IPS-15b (cell line): ENCODE data around the gene FARSB.

Source experiments
- H3K27me3 ChIP-seq: one replicate; pipeline ENCODE4 v1.6.1; 2013; ENCODE audit warnings: low read length; ENCODE audit not compliant: control insufficient read depth, insufficient read depth
- H3K36me3 ChIP-seq: one replicate; pipeline ENCODE4 v1.6.1; 2013; ENCODE audit warnings: low read length; ENCODE audit not compliant: control insufficient read depth, insufficient read depth
- H3K4me1 ChIP-seq: one replicate; pipeline ENCODE4 v1.6.1; 2013; ENCODE audit warnings: mild to moderate bottlenecking, low read length; ENCODE audit not compliant: control insufficient read depth, insufficient read depth
- H3K4me3 ChIP-seq: one replicate; pipeline ENCODE4 v1.5.1; 2013; ENCODE audit warnings: low read depth, low read length
- H3K9ac ChIP-seq: one replicate; pipeline ENCODE4 v1.6.1; 2013; ENCODE audit warnings: low read depth, mild to moderate bottlenecking, low read length
- H3K9me3 ChIP-seq: one replicate; pipeline ENCODE4 v1.6.1; 2013; ENCODE audit warnings: mild to moderate bottlenecking, low read length; ENCODE audit not compliant: control insufficient read depth, insufficient read depth

FARSB gene

DNA sequence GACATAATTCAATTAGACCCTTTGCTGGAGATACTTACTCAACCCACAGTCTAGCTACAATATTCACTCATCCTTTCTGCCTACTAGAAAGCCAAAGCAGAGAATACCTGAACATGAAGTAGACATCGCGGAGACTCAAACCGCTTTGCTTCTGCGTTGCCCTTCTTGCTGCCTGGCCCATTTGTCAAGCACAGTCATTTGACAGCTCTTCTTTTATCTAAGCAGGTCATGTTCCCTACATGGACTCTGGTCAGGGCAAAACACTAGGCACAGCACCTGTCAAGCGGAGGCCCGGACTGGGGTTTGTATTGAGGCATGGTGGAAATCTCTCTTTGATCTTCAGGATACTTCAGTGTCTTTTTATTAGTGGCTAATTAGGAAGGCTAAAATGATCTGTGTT lies 89.7 kb downstream of the FARSB start:
- Histone ChIP-seq H3K27me3 (no peaks in the 10 kb centered on the region), H3K9ac (no peak overlapping the region), H3K36me3 (peaks cover 4% of the 10 kb centered on the region), H3K4me3 (no peak overlapping the region), H3K9me3 (no peaks in the 10 kb centered on the region), H3K4me1 (no peaks in the 10 kb centered on the region)

GRCh38 chr2:222563936-222564335 lies 92.0 kb downstream of the FARSB start:
- Histone ChIP-seq H3K36me3 (peaks cover 4% of the 10 kb centered on the region), H3K4me3 (no peak overlapping the region), H3K9me3 (no peaks in the 10 kb centered on the region), H3K27me3 (no peaks in the 10 kb centered on the region), H3K4me1 (no peaks in the 10 kb centered on the region), H3K9ac (no peak overlapping the region)

DNA sequence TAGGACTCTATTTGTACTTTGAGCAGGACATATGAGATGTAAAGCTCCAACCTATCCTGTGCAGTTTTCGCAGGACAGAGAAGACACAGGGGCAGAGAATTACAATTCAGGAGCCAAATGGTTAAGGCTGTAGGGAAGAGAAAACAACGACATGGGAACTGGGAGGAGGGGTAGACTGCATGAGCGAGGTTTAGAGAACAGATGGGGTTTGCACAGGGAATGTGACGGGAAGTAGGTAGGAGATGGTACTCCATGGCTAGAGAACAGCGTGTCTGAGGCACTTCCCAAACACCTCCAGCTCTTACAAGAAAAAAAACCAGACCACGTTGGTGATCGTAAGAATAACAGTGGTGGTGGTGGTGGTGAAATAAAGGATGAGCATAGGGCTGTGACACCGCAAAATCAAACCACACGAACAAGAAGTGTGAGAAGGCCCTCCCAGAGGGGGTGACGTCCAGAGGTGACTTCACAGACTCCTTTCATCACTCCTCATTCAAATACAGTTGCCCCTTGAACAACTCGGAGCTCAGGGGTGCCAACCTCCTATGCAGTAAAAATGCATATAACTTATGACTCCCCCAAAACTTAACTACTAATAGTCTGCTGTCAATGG lies 92.7 kb downstream of the FARSB start:
- Histone ChIP-seq H3K36me3 (peaks cover 4% of the 10 kb centered on the region), H3K4me1 (no peaks in the 10 kb centered on the region), H3K4me3 (no peak overlapping the region), H3K9ac (no peak overlapping the region), H3K9me3 (no peaks in the 10 kb centered on the region), H3K27me3 (no peaks in the 10 kb centered on the region)

- H3K27me3 ChIP-seq, result no peaks in the 10 kb centered on the region
- H3K9ac ChIP-seq, result no peak overlapping the region
- H3K36me3 ChIP-seq, result no peaks in the 10 kb centered on the region
- H3K4me1 ChIP-seq, result no peaks in the 10 kb centered on the region
- no peaks in the 10 kb centered on the region for H3K9me3 ChIP-seq
- no peak overlapping the region for H3K4me3 ChIP-seq
Measured at GRCh38 chr2:222561817-222562645, 93.9 kb downstream of the FARSB start.

GRCh38 chr2:222561151-222561550 lies 94.7 kb downstream of the FARSB start:
- H3K9me3 ChIP-seq, result no peaks in the 10 kb centered on the region
- H3K4me3 ChIP-seq, result no peak overlapping the region
- no peak overlapping the region for H3K9ac ChIP-seq
- H3K4me1 ChIP-seq, result no peaks in the 10 kb centered on the region
- H3K27me3 ChIP-seq, result no peaks in the 10 kb centered on the region
- H3K36me3 ChIP-seq, result no peaks in the 10 kb centered on the region

GRCh38 chr2:222554517-222554916 lies 101.4 kb downstream of the FARSB start:
- Histone ChIP-seq H3K9ac (no peak overlapping the region), H3K4me3 (no peak overlapping the region)

GRCh38 chr2:222548992-222549391 lies 106.9 kb downstream of the FARSB start:
- H3K27me3 ChIP-seq, result peaks cover 8% of the 10 kb centered on the region
- H3K9me3 ChIP-seq, result no peaks in the 10 kb centered on the region
- peaks cover 8% of the 10 kb centered on the region for H3K4me1 ChIP-seq
- no peak overlapping the region for H3K4me3 ChIP-seq
- H3K36me3 ChIP-seq, result no peaks in the 10 kb centered on the region
- H3K9ac ChIP-seq, result no peak overlapping the region

More at GRCh38 chr2:222554517-222554916, 101.4 kb downstream of the FARSB start:
- peaks cover 8% of the 10 kb centered on the region for H3K27me3 ChIP-seq
- no peaks in the 10 kb centered on the region for H3K4me1 ChIP-seq
- no peaks in the 10 kb centered on the region for H3K36me3 ChIP-seq
- H3K9me3 ChIP-seq, result no peaks in the 10 kb centered on the region

- no peaks in the 10 kb centered on the region for H3K27me3 ChIP-seq
- H3K4me3 ChIP-seq, result no peak overlapping the region
- no peak overlapping the region for H3K9ac ChIP-seq
- H3K4me1 ChIP-seq, result peaks cover 8% of the 10 kb centered on the region
- no peaks in the 10 kb centered on the region for H3K9me3 ChIP-seq
- no peaks in the 10 kb centered on the region for H3K36me3 ChIP-seq
Measured at GRCh38 chr2:222547083-222547482, 108.8 kb downstream of the FARSB start.

DNA sequence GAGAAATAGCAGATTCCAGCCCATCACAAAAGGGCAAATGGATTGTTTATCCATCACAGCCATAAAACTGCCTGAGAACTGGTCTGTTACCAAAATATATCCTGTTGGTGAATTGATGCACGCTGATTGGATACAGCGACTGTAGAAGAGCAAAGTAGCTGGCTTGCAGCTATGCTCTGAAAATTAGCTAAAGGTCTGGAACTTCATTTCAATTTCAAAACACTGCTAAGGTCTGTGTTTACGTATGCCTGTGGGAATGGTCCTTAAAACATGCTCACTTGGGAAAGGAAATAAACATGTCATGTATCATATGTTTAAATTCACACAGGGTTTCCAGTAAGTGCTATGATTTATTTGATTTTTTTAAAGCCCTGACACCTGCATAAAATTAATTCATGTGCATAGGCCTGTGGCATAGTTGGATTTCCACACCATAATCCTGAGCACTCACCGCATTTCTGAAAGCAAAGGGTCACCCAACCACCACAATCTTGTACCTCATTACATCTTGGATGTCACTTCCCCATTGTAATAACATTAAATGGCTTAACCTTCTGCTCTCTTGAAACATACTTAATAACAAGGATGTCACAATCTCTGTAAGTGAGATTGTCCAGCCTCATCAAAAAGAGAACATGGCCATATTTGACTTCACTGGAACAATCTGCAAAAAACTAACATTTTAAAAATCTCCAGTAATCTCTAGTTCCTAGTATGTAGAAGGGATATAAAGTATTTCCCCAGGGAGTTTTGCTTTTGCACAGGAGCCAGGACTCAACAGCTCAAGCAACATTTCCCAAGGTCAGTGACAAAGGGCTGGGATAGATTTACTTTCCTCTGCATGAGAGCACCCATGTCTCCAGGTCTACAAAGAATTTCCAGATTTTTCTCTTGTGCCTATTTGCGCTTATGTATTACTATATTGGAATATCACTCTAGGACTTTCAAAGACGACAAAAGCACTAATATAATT lies 109.8 kb downstream of the FARSB start:
- Histone ChIP-seq H3K36me3 (no peaks in the 10 kb centered on the region), H3K27me3 (no peaks in the 10 kb centered on the region), H3K4me1 (peaks cover 8% of the 10 kb centered on the region), H3K4me3 (no peak overlapping the region), H3K9me3 (no peaks in the 10 kb centered on the region), H3K9ac (no peak overlapping the region)

- Histone ChIP-seq H3K4me3 (no peak overlapping the region), H3K9ac (no peak overlapping the region), H3K27me3 (no peaks in the 10 kb centered on the region), H3K4me1 (peaks cover 8% of the 10 kb centered on the region), H3K36me3 (no peaks in the 10 kb centered on the region), H3K9me3 (no peaks in the 10 kb centered on the region)
Measured at GRCh38 chr2:222544661-222545060, 111.2 kb downstream of the FARSB start.

GRCh38 chr2:222538535-222538934 lies 117.4 kb downstream of the FARSB start:
- H3K27me3 ChIP-seq, result no peaks in the 10 kb centered on the region
- no peak overlapping the region for H3K9ac ChIP-seq
- H3K4me3 ChIP-seq, result no peak overlapping the region
- no peaks in the 10 kb centered on the region for H3K36me3 ChIP-seq
- no peaks in the 10 kb centered on the region for H3K4me1 ChIP-seq
- H3K9me3 ChIP-seq, result no peaks in the 10 kb centered on the region
